Neural progenitor cell (in vitro differentiated cells): Measurements from ENCODE around the gene PPP1R9A.

Source experiments
- CTCF ChIP-seq: fragments of 200-600 bp; sonication (generic); IDR thresholded peaks from 2 replicates; pipeline ENCODE4 v1.5.1; 2017; ENCODE audit warnings: antibody characterized with exemption, mild to moderate bottlenecking
- EZH2 ChIP-seq: fragments of 200-600 bp; sonication (generic); IDR thresholded peaks from 2 replicates; pipeline ENCODE4 v1.6.1; 2017; ENCODE audit warnings: antibody characterized with exemption, mild to moderate bottlenecking, moderate library complexity
- EZH2phosphoT487 ChIP-seq: fragments of 200-600 bp; sonication (generic); IDR thresholded peaks from 2 replicates; pipeline ENCODE4 v1.6.1; 2017; ENCODE audit warnings: antibody characterized with exemption

- no peak for TF ChIP-seq EZH2phosphoT487
- no peak for TF ChIP-seq CTCF
- no peak for TF ChIP-seq EZH2
These were observed 103.9 kb downstream of the PPP1R9A start for GRCh38 chr7:95011146-95011928.
